HG03521 (cell line): Measurements from ENCODE around the gene ZNF135.

ENCODE experiments used
- ATAC-seq: cut with Tn5 transposase; IDR thresholded peaks from one replicate; pipeline ENCODE4 v1.9.1; 2021; ENCODE audit warnings: mild to moderate bottlenecking, moderate library complexity; ENCODE audit not compliant: unreplicated experiment

The ZNF135 gene

GRCh38 chr19:58059003-58059670 lies at the start of gene ZNF135:
Gene ZNF135, plus strand, starts transcription at chr19:58059282. Its CDS starts 721 bp downstream, at chr19:58060003.
- no peak for ATAC-seq

DNA sequence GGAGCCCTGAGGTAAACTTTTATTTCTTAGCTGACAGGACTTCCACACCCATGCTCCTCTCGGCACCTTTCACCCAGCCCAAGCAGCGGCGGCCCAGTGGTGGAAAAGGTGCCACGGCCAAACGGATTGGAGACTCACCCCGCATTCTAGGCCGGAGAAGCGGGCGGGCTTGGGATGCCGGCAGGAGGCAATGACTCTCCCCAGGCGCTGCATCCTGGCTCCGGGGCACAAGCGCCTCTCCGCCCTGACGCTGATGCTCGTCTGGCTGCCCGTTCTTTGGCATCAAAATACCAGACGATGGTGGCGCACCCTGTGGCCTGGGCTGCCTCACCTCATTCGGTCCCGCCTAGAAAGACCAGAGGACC lies 49.8 kb upstream of the ZNF135 start:
- no peak for ATAC-seq

- peak; percentile 48 for ATAC-seq
Observed at GRCh38 chr19:58009666-58010301, 49.3 kb upstream of the ZNF135 start.

GRCh38 chr19:58010507-58010906 lies 48.6 kb upstream of the ZNF135 start:
- ATAC-seq = no peak

GRCh38 chr19:58014141-58014540 lies 44.9 kb upstream of the ZNF135 start:
- no peak for ATAC-seq

DNA sequence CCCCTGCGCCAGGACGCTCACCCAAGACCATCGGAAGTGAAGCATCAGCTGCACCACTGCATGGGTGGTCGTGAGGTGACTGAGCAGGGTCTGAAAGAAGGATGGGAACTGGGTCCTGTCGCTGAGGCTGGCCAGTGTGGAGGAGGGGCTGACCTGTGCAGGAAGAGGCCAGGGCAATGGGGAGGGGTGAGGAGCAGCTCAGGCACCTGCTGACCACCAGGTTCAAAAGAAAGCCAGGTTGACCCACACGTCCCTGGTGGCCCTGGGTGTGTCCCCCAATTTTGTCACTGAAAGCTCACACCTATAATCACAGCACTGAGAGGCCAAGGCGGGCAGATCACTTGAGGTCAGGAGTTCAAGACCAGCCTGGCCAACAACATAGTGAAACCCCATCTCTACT lies 39.0 kb upstream of the ZNF135 start:
- no peak for ATAC-seq

GRCh38 chr19:58021541-58022282 lies 37.4 kb upstream of the ZNF135 start:
- no peak for ATAC-seq

DNA sequence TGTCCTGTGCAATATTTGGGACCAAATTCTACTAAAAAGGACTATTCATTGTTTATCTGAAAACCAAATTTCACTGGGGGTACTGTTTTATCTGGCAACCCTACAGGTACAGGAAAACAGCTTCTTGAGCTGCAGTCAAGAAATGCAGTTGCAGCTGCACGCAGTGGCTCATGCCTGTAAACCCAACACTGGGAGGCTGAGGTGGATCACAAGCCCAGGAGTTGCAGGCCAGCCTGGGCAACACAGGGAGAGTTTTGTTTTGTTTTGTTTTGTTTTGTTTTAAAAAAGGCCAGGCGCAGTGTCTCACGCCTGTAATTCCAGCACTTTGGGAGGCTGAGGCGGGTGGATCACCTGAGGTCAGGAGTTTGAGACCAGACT lies 36.8 kb upstream of the ZNF135 start:
- no peak for ATAC-seq

DNA sequence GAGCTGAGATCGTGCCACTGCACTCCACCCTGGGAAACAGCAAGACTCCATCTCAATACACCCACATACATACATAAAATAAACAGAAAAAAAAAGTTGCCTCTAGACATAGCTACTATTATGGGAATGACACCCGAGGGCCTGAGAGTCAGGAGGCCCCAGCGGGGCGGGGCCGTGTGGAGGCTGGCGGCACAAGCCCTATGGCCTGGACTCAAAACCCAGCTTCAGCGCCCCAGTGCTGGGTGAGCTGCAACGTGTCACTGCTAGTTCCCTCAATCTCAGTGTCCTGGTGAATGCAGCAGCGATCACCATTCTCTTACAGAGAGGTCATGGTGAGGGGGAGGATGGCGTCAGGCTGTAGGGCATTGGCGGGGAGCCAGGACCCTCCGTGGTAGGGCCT lies 34.4 kb upstream of the ZNF135 start:
- ATAC-seq = no peak

GRCh38 chr19:58033741-58034476 lies 25.2 kb upstream of the ZNF135 start, which contains the start of gene ZSCAN1:
Gene ZSCAN1, plus strand, starts transcription at chr19:58034025. Its CDS starts 3,812 bp downstream, at chr19:58037837.
- ATAC-seq = no peak

GRCh38 chr19:58034477-58034793 lies 24.6 kb upstream of the ZNF135 start:
- no peak for ATAC-seq

DNA sequence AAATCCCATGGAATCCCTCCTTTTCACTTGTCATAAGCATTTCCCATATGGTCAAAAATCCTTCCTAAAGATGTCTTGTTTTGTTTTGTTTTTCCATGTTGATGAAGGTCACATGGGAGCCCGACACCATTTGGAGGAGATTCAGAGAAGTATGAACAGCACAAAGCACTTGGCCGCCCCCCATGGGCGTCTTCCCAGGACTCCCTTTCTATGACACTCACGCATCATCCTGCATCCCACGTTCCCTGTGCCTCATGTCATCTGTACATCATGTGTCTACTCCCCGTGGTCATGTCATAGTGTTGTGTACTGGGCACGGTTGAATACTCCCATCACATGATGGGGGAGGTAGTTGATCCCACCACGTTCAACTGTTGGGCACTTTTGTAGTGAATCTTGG lies 23.2 kb upstream of the ZNF135 start:
- no peak for ATAC-seq

DNA sequence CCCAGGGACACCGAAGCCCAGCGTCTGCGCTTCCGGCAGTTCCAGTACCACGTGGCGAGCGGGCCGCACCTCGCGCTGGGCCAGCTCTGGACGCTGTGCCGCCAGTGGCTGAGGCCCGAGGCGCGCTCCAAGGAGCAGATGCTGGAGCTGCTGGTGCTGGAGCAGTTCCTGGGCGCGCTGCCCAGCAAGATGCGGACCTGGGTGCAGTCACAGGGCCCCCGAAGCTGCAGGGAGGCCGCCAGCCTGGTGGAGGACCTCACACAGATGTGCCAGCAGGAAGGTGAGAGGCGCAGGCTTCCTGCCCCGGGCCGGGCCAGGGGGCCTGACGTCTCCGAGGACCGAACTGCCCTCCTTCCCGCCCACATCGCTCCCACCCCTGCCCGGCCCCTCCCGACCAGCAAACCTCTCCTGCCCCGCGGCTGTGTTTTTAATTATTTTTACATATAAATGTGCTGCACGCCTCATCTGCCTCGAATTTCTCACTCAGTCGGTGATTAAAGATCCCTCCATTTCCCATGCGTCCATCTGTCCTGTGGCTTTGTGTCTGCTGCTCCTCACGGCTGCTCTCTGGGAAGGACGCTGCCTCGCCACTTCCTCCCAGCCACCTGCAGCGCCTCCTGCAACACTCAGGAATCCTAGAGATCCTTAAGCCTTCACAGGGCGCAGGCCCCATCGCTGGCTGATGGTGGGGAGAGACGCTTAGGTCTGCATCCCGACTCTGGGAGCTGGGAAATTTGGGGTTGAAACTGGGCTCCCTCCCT lies 21.0 kb upstream of the ZNF135 start:
- no peak for ATAC-seq

DNA sequence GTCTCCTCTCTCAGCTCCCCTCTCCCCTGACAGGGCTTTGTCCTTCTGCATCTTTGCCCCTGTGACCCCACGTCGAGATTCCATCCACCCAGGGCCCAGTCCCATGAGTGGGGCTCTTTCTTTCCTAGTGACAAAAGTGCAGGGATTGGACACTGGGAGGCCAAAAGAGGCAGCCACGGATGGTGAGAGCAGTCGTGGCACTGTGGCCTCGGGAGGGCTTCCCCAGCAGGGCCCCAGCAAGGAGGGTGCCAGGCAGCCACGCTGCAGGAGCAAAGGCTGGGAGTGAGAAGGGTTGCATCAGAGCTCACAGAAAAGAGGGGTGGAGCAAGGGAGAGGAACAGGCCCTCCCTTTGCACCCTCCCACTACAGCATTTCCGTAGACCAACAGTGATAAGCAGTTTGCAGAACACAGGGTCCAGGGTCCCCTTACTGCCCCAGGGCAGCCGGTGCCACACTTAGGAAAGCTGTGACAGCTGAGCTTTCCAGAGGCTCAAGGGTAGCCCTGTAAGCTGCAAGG lies 20.3 kb upstream of the ZNF135 start:
- no peak for ATAC-seq

DNA sequence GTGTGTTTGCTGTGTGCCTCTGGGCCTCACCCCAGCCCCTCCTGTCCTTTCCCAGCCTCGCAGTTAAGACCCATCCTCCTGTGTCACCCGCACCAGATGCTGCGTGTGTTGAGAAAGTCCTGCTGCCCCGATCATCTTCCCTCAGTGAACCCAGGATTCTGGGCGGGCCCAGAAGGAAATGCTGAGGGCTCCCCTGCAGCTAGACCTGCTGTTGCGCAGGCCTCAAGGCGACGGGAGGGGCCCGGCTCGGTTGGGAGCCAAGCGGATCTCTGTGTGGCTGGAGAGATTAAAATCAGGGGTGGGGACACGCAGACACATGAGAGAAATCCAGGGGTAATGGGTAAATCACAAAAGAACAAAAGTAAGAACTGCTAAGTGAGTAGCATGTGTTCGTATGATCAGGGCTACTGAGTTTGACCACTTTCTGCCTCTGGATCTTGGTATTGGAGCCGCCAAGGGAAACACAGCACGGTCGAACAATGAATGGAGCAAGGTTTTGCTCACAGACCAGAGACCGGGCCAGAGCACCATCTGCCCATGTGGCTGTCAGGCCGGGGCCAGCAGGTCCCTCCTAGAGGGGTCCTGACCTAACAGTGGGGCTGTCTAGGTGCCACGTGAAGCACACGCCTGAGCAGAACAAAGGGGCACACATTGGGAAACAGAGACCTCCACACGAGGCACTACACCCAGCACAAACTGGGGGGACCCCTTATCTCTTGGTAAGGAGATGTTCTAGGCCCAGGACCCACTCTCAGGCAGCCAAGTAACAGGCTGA lies 18.1 kb upstream of the ZNF135 start:
- ATAC-seq = no peak

DNA sequence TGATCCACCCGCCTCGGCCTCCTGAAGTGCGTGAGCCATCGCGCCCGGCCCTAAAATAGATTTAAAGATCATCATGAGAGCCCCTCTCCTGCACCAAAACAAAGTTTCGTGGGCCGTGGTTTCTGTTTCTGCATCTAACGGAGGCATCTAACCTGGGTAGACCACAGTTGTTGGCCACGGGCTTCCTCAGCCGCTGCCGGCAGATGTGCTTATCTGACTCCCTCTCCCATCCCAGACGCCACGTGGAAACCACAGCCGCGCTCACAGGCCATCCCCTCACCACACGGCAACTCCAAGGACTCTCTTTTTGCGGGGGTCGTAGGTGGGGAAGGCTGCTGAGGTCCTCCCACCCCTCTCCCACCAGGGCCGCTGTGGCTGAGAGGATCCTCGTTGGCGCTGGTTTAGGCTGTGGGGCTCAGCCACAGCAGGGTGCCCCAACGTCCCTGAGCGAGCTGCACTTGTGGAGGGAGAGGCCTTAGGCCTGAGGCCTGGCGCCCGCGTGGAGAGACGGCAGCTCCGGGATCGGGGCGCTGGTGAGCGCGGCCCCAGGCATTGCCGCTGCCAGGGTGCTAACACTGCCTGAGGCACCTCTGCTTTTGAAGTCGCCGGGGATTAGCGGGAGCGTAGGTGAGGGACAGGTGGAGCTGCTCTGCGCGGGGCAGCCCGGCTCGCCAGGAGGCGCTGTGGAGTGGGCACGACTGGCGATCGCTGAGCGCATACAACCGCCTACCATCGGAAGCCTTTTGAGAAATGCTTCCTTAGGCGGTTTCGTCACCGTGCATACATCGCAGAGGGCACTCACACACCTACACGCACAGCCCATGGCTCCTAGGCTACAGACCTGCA lies 16.4 kb upstream of the ZNF135 start:
- no peak for ATAC-seq

DNA sequence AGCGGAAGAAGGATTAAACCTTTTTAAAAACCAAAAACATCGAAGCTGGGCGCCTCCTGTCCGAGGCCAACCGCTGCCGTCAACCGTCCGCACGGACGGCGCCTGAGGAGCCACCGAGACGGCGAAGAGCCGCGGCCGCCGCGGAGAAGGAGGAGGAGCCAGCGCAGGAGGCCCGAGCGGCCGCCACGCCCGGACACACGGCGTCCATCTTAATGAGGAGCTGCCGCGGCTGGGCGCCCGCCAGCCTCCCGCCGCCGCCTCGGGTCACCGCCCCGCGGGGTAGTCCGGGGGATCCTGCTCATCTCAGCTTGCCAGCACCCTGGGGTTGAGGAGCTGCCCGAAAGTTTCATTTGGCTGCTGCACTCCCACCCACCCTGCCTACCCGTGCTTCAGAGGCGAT lies 14.7 kb upstream of the ZNF135 start:
- ATAC-seq = no peak

DNA sequence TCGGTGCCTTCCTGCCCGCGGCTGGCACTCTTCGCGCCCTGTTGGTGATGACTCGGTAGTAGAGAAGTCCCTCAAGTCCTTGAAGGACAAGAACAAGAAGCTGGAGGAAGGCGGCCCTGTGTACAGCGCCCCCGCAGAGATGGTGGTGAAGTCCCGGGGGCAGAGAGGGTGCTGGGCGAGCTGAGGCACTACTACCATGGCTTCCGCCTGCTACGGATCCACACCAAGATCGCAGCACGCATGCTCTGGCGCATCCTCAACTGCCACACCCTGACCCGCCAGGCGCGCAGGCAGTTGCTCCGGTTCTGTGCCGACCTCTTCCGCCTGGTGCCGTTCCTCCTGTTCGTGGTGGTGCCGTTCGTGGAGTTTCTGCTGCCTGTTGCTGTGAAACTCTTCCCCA lies 14.2 kb upstream of the ZNF135 start:
- no peak for ATAC-seq
